Fibroblast of lung (primary cell): ENCODE measurements around the gene SLC8A3. TPM values are rescaled to one million over a fixed set of nuclear protein-coding genes. Genes with fewer than 3 reads are reported as not detected.

Experiments used
- DNase-seq, 2 donors: peaks; one replicate each; pipeline versions ENCODE4 v3.0.0 to v3.0.0-alpha.2; 2010; ENCODE audit warnings: low read depth in 2 of 2
- H2AFZ ChIP-seq: 2 replicates; pipeline ENCODE4 v1.5.1; 2012; ENCODE audit warnings: low read length, control low read depth, inconsistent platforms
- H3K27ac ChIP-seq: 2 replicates; pipeline ENCODE4 v1.5.1; 2011; ENCODE audit warnings: low read length, control low read depth; ENCODE audit not compliant: insufficient read depth
- H3K27me3 ChIP-seq: 2 replicates; pipeline ENCODE4 v1.5.1; 2011; ENCODE audit warnings: mild to moderate bottlenecking, low read length; ENCODE audit not compliant: control insufficient read depth, insufficient read depth
- H3K36me3 ChIP-seq: 2 replicates; pipeline ENCODE4 v1.5.1; 2011; ENCODE audit warnings: low read length; ENCODE audit not compliant: control insufficient read depth, insufficient read depth
- H3K4me1 ChIP-seq: 2 replicates; pipeline ENCODE4 v1.5.1; 2011; ENCODE audit warnings: low read length; ENCODE audit not compliant: control insufficient read depth, insufficient read depth; ENCODE audit errors: extremely low read depth
- H3K4me2 ChIP-seq: 2 replicates; pipeline ENCODE4 v1.5.1; 2011; ENCODE audit warnings: low read length, control low read depth; ENCODE audit not compliant: insufficient read depth; ENCODE audit errors: extremely low read depth
- H3K4me3 ChIP-seq, 4 experiments: fragments of 200-600 bp in 1 of 4; sonication (generic) in 1 of 4; replicated peaks in 1 of 4; 2 replicates each; pipeline ENCODE4 v1.5.1; 2011 to 2016; ENCODE audit warnings: low read length in 4 of 4, low read depth in 3 of 4, mild to moderate bottlenecking in 3 of 4, control low read depth in 2 of 4, inconsistent platforms in 1 of 4, mixed read lengths in 1 of 4; ENCODE audit not compliant: insufficient read depth in 1 of 4; ENCODE audit errors: control extremely low read depth in 1 of 4
- H3K79me2 ChIP-seq: 2 replicates; pipeline ENCODE4 v1.5.1; 2012; ENCODE audit warnings: mild to moderate bottlenecking, low read length, inconsistent platforms; ENCODE audit not compliant: control insufficient read depth, insufficient read depth
- H3K9ac ChIP-seq: 2 replicates; pipeline ENCODE4 v1.5.1; 2011; ENCODE audit warnings: mild to moderate bottlenecking, low read length, control low read depth; ENCODE audit not compliant: insufficient read depth
- H3K9me3 ChIP-seq: 2 replicates; pipeline ENCODE4 v1.5.1; 2012; ENCODE audit warnings: low read depth, low read length; ENCODE audit not compliant: control insufficient read depth, insufficient read depth
- H4K20me1 ChIP-seq: 2 replicates; pipeline ENCODE4 v1.5.1; 2011; ENCODE audit warnings: low read length; ENCODE audit not compliant: control insufficient read depth, insufficient read depth; ENCODE audit errors: extremely low read depth
- CTCF ChIP-seq, 2 donors: IDR thresholded peaks in 1 of 2; conservative IDR thresholded peaks in 1 of 2; 1 replicate in 1 of 2; 2 replicates in 1 of 2; pipeline ENCODE4 v1.5.1; 2011 to 2012; ENCODE audit warnings: low read length in 2 of 2, control low read depth in 1 of 2, inconsistent platforms in 1 of 2, low read depth in 1 of 2, mild to moderate bottlenecking in 1 of 2
- EZH2 ChIP-seq: IDR thresholded peaks from 2 replicates; pipeline ENCODE4 v1.5.1; 2012; ENCODE audit warnings: low read length, control low read depth, mild to moderate bottlenecking; ENCODE audit errors: missing control alignments
- polyA plus RNA-seq, 2 donors: library from polyadenylated mRNA; depleted of rRNA in 1 of 2; stranded (reverse) in 1 of 2; unstranded in 1 of 2; fragments of >200 nt; gene quantifications; 2 replicates each; pipeline ENCODE4 v1.2.1, GENCODE V29; 2011 to 2012; ENCODE audit warnings: missing spikeins in 1 of 2
- total RNA-seq: library from RNA; depleted of rRNA; stranded (reverse); fragments of >200 nt; gene quantifications from 2 replicates; pipeline ENCODE4 v1.2.1, GENCODE V29; 2014

Gene SLC8A3
- total and polyA plus RNA-seq, 2 donors (not counting 1 experiment from before 2014, with no cell fraction given): under 0.01 to 0.03 TPM

- DNase-seq: no peak
- Histone ChIP-seq H3K9me3 (no peaks in the 10 kb centered on the region), H3K4me1 (no peaks in the 10 kb centered on the region), H3K27ac (no peak overlapping the region), H3K9ac (no peak overlapping the region), H3K4me2 (no peak overlapping the region), H2AFZ (no peak overlapping the region), H3K79me2 (no peaks in the 10 kb centered on the region), H4K20me1 (no peaks in the 10 kb centered on the region), H3K36me3 (no peaks in the 10 kb centered on the region), H3K27me3 (no peaks in the 10 kb centered on the region), H3K4me3 (no peak overlapping the region)
- TF ChIP-seq CTCF (conservative IDR thresholded peaks at IDR 0.05 in 1 of 2, IDR thresholded peaks at IDR 0.05 in 1 of 2; ENCODE audit: low read depth in 1 of 2, low read length in 2 of 2): no peak
- TF ChIP-seq EZH2: no peak
These were observed 72.5 kb downstream of the SLC8A3 start for GRCh38 chr14:70116278-70116677.

GRCh38 chr14:70114621-70115156 lies 74.1 kb downstream of the SLC8A3 start:
- Histone ChIP-seq H3K36me3 (no peaks in the 10 kb centered on the region), H3K9ac (no peak overlapping the region), H3K27ac (no peak overlapping the region), H3K4me3 (no peak overlapping the region), H3K9me3 (no peaks in the 10 kb centered on the region), H3K79me2 (no peaks in the 10 kb centered on the region), H2AFZ (no peak overlapping the region), H4K20me1 (no peaks in the 10 kb centered on the region), H3K4me1 (no peaks in the 10 kb centered on the region), H3K4me2 (no peak overlapping the region), H3K27me3 (no peaks in the 10 kb centered on the region)
- no peak for TF ChIP-seq EZH2
- no peak for TF ChIP-seq CTCF (conservative IDR thresholded peaks at IDR 0.05 in 1 of 2, IDR thresholded peaks at IDR 0.05 in 1 of 2; ENCODE audit: low read depth in 1 of 2, low read length in 2 of 2)
- no peak for DNase-seq

- H3K4me3 ChIP-seq: no peak overlapping the region
- DNase-seq: no peak
- no peak for TF ChIP-seq EZH2
- no peak for TF ChIP-seq CTCF (conservative IDR thresholded peaks at IDR 0.05 in 1 of 2, IDR thresholded peaks at IDR 0.05 in 1 of 2; ENCODE audit: low read depth in 1 of 2, low read length in 2 of 2)
- no peak overlapping the region for H3K27ac ChIP-seq
- H3K4me1 ChIP-seq: no peaks in the 10 kb centered on the region
- no peak overlapping the region for H3K4me2 ChIP-seq
- H2AFZ ChIP-seq: no peak overlapping the region
- H3K36me3 ChIP-seq: no peaks in the 10 kb centered on the region
- H3K79me2 ChIP-seq: no peaks in the 10 kb centered on the region
- no peaks in the 10 kb centered on the region for H3K9me3 ChIP-seq
- H4K20me1 ChIP-seq: no peaks in the 10 kb centered on the region
- H3K27me3 ChIP-seq: no peaks in the 10 kb centered on the region
- H3K9ac ChIP-seq: no peak overlapping the region
These were observed 75.5 kb downstream of the SLC8A3 start for GRCh38 chr14:70113211-70113610.
